Measurements from ENCODE around the gene CNIH3. TPM values are rescaled to one million over a fixed set of nuclear protein-coding genes. Genes with fewer than 3 reads are reported as not detected.

Gene CNIH3
- total RNA-seq, 5 donors from 2014 or later (not counting 1 experiment from before 2014, with no cell fraction given) = 2.3 to 3.6 (median 2.4) TPM

DNA sequence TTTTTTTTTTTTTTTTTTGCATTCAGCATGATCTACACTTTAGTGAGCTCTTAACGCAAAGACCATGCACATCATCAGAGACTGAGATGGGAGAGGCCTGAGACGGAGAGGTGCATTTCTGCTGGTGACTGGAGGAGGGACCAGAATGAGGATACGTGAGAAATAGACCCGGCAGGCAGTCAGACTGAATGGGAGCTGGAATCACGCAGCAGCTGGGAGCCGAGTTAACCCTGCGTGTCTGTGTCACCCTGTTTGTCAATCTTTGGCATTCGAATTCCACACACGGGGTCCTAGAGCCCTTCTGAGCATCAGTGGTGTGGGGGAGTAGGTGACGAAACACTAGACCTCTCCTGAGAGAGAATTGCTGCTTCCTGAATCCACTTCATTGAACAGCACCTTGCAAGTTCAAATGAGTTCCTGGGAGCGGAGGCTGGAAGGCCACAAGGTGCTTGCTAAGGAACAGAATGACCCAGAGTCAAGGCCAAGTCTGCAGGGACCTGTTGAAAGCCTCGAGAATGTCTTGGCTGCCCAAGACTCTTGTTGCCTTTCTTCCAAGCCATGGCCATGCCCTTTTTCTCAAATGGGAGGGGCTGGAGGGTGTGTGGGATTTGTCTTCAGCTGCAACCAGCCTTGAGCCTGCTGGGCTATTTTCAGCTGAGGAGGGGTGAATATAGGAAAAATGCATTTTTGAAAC, 123.3 kb downstream of the CNIH3 start:
- Histone ChIP-seq H3K4me3 (ENCODE audit: control insufficient read depth in 1 of 2, extremely low read depth in 1 of 2, low read length in 1 of 2) (no peak overlapping the region), H3K9me3 (no peaks in the 10 kb centered on the region), H3K27me3 (replicated peaks in 1 of 2; ENCODE audit: control insufficient read depth in 2 of 2, extremely low read depth in 1 of 2, insufficient read depth in 2 of 2, low read length in 1 of 2) (peaks cover 0 to 10% of the 10 kb centered on the region in 2 experiments), H3K36me3 (ENCODE audit: control insufficient read depth in 2 of 2, extremely low read depth in 1 of 2, insufficient read depth in 1 of 2, low read length in 1 of 2) (no peaks in the 10 kb centered on the region), H3K27ac (ENCODE audit: low read length) (no peak overlapping the region), H3K4me1 (ENCODE audit: control insufficient read depth in 1 of 2, extremely low read depth in 1 of 2, insufficient read depth in 2 of 2, low read length in 2 of 2) (peaks cover 8 to 11% of the 10 kb centered on the region in 2 experiments)
- no peak for ATAC-seq (replicated peaks in 1 of 4)
- ChIA-PET POLR2A (no interaction called here), CTCF (no interaction called here)
- DNase-seq = no peak
- no peaks in the 10 kb centered on the region for H3K9me3 Mint-ChIP-seq
- H3K4me3 Mint-ChIP-seq = no peak overlapping the region
- H3K4me1 Mint-ChIP-seq = peaks cover 8 to 15% (median 10%) of the 10 kb centered on the region in 3 donors
- 79% methylated on average over 11 of the region's 12 CpGs for WGBS (ENCODE audit: insufficient coverage)
- H3K27me3 Mint-ChIP-seq = peaks cover 4% of the 10 kb centered on the region in 2 donors
- H3K27ac Mint-ChIP-seq = no peak overlapping the region
- no peaks in the 10 kb centered on the region for H3K36me3 Mint-ChIP-seq

DNA sequence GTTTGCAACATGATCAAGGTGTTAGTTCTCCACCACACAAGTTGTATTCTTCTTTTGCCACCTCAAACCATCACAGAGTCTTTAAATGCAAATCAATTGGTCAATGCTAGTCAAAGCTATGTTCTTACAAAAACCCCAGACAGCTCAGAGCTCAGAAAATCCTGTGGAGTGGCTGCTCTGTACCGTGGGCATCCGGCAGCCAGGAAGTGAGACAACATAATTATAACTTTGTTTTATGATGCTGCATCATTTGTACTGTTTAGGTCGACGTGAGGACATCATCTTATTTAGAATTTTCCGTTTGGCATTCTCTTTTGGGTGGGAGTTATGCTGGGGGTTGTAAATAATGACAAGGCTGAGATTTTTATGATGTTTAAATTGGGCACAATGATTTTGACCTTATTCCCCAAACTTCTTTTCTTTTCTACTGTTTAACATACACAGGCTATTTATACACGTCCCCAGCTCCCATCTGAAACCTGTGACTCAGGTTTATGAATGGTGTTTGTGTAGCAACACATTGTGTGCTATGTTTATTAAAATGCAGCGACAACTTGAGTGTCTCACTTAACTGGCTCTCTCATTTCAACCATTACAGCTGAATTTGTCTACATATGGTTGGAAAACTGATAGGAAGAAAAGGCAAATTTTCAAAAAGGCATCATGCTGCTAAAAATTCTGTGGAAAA, 124.0 kb downstream of the CNIH3 start:
- Histone ChIP-seq H3K4me3 (ENCODE audit: control insufficient read depth in 1 of 2, extremely low read depth in 1 of 2, low read length in 1 of 2) (no peak overlapping the region), H3K9me3 (no peaks in the 10 kb centered on the region), H3K27ac (ENCODE audit: low read length) (no peak overlapping the region), H3K27me3 (replicated peaks in 1 of 2; ENCODE audit: control insufficient read depth in 2 of 2, extremely low read depth in 1 of 2, insufficient read depth in 2 of 2, low read length in 1 of 2) (peaks cover 0 to 5% of the 10 kb centered on the region in 2 experiments), H3K36me3 (ENCODE audit: control insufficient read depth in 2 of 2, extremely low read depth in 1 of 2, insufficient read depth in 1 of 2, low read length in 1 of 2) (no peaks in the 10 kb centered on the region), H3K4me1 (ENCODE audit: control insufficient read depth in 1 of 2, extremely low read depth in 1 of 2, insufficient read depth in 2 of 2, low read length in 2 of 2) (peaks cover 4 to 7% of the 10 kb centered on the region in 2 experiments)
- no CpG with 5 or more reads among the region's 7 CpGs for WGBS (ENCODE audit: insufficient coverage)
- peaks cover 4 to 10% (median 5%) of the 10 kb centered on the region in 3 donors for H3K4me1 Mint-ChIP-seq
- ChIA-PET CTCF (interaction anchor here in 1 of 2 donors (0.7 kb wide), 1 partner anchor 104 kb away, joined by 3 read pairs; no protein-coding TSS in a partner anchor), POLR2A (no interaction called here)
- H3K27ac Mint-ChIP-seq = no peak overlapping the region
- peaks cover 4 to 6% of the 10 kb centered on the region in 2 donors for H3K27me3 Mint-ChIP-seq
- no peaks in the 10 kb centered on the region for H3K9me3 Mint-ChIP-seq
- DNase-seq (no peak), ATAC-seq (replicated peaks in 1 of 4) (no peak)
- no peak overlapping the region for H3K4me3 Mint-ChIP-seq
- no peaks in the 10 kb centered on the region for H3K36me3 Mint-ChIP-seq

DNA sequence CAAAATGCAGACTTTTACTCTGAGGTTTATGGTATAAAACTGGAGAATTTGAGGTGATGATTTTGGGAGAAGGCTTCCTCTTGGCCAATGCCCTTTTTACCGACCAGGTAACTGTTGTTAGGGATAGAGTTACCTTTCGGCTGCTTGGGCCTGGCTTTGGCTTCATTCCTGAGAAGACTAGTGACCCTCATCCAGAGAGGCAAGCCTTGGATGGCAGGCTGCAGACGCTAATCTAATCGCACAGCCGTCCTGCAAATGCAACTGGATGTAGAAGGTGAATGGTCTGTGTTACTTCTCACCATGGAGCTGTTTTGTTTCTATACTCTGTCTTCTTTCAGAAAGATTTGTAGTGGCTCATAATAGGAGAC, 124.6 kb downstream of the CNIH3 start:
- ChIA-PET POLR2A (no interaction called here), CTCF (interaction anchor here in 1 of 2 donors (0.7 kb wide), 1 partner anchor 105 kb away, joined by 3 read pairs; no protein-coding TSS in a partner anchor)
- Histone ChIP-seq H3K4me3 (ENCODE audit: control insufficient read depth in 1 of 2, extremely low read depth in 1 of 2, low read length in 1 of 2) (no peak overlapping the region), H3K36me3 (ENCODE audit: control insufficient read depth in 2 of 2, extremely low read depth in 1 of 2, insufficient read depth in 1 of 2, low read length in 1 of 2) (no peaks in the 10 kb centered on the region), H3K27me3 (replicated peaks in 1 of 2; ENCODE audit: control insufficient read depth in 2 of 2, extremely low read depth in 1 of 2, insufficient read depth in 2 of 2, low read length in 1 of 2) (peaks cover 0 to 3% of the 10 kb centered on the region in 2 experiments), H3K9me3 (no peaks in the 10 kb centered on the region), H3K4me1 (ENCODE audit: control insufficient read depth in 1 of 2, extremely low read depth in 1 of 2, insufficient read depth in 2 of 2, low read length in 2 of 2) (peaks cover 0 to 5% of the 10 kb centered on the region in 2 experiments), H3K27ac (ENCODE audit: low read length) (no peak overlapping the region)
- DNase-seq (no peak), ATAC-seq (replicated peaks in 1 of 4) (no peak)
- no CpG with 5 or more reads among the region's 5 CpGs for WGBS (ENCODE audit: insufficient coverage)
- H3K9me3 Mint-ChIP-seq = no peaks in the 10 kb centered on the region
- H3K27me3 Mint-ChIP-seq = peaks cover 4 to 7% of the 10 kb centered on the region in 2 donors
- no peak overlapping the region for H3K27ac Mint-ChIP-seq
- no peak overlapping the region for H3K4me3 Mint-ChIP-seq
- H3K36me3 Mint-ChIP-seq = no peaks in the 10 kb centered on the region
- H3K4me1 Mint-ChIP-seq = peaks cover 2 to 13% (median 8%) of the 10 kb centered on the region in 3 donors

DNA sequence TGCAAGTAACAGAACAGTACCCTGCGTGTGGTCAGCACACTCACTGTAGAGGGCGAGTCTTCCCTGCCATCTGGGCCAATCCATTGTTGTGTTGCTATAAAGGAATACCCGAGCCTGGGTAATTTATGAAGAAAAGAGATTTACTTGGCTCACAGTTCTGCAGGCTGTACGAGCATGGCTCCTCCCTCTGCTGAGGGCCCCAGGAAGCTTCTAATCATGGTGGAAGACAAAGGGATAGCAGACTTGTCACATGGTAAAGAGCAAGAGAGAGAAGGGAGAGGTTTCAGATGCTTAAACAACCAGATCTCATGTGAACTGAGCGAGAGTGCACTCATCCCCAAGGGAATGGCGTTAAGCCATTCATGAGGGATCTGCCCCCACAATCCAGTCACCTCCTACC, 126.2 kb downstream of the CNIH3 start:
- no peaks in the 10 kb centered on the region for H3K9me3 Mint-ChIP-seq
- H3K4me1 ChIP-seq (ENCODE audit: control insufficient read depth in 1 of 2, extremely low read depth in 1 of 2, insufficient read depth in 2 of 2, low read length in 2 of 2) = peaks cover 3 to 5% of the 10 kb centered on the region in 2 experiments
- no peaks in the 10 kb centered on the region for H3K36me3 ChIP-seq (ENCODE audit: control insufficient read depth in 2 of 2, extremely low read depth in 1 of 2, insufficient read depth in 1 of 2, low read length in 1 of 2)
- POLR2A ChIA-PET = no interaction called here
- no peaks in the 10 kb centered on the region for H3K9me3 ChIP-seq
- H3K36me3 Mint-ChIP-seq = no peaks in the 10 kb centered on the region
- peaks cover 2 to 22% (median 18%) of the 10 kb centered on the region in 3 donors for H3K4me1 Mint-ChIP-seq
- no peak overlapping the region for H3K4me3 Mint-ChIP-seq
- DNase-seq (no peak), ATAC-seq (replicated peaks in 1 of 4) (no peak)
- WGBS (ENCODE audit: insufficient coverage) = 100% methylated on average over 2 of the region's 6 CpGs
- CTCF ChIA-PET = no interaction called here
- peaks cover 0 to 3% of the 10 kb centered on the region in 2 experiments for H3K27me3 ChIP-seq (replicated peaks in 1 of 2; ENCODE audit: control insufficient read depth in 2 of 2, extremely low read depth in 1 of 2, insufficient read depth in 2 of 2, low read length in 1 of 2)
- no peak overlapping the region for H3K27ac ChIP-seq (ENCODE audit: low read length)
- H3K27ac Mint-ChIP-seq = no peak overlapping the region
- H3K4me3 ChIP-seq (ENCODE audit: control insufficient read depth in 1 of 2, extremely low read depth in 1 of 2, low read length in 1 of 2) = no peak overlapping the region
- peaks cover 4 to 8% of the 10 kb centered on the region in 2 donors for H3K27me3 Mint-ChIP-seq

DNA sequence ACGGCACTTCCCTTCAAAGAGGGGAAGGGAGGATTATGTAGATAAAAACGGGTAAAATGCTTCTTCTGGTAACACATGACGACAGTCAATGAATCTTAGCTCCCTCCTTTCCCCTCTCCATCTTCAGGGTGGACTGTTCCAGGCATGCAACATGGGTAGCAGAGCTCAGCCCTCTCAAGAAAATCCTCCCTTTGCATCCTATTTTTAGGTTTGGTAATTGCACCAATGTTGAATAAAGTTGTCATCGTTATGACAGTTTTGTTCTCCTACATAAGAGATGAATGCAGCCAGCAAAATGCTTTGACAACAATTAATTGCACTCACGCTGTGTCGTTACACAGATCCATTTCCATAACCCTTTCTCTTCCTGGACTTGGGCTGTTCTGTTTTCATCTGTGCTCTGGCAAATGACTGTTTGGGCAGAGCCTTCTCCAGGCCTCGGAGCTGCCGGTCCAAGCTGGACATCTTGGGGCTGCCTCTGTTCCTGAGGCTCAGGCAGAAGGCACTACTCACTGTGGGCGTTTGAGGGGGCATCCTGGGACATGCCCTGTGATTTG, 127.6 kb downstream of the CNIH3 start:
- H3K27me3 ChIP-seq (replicated peaks in 1 of 2; ENCODE audit: control insufficient read depth in 2 of 2, extremely low read depth in 1 of 2, insufficient read depth in 2 of 2, low read length in 1 of 2) = peaks cover 0 to 8% of the 10 kb centered on the region in 2 experiments
- Mint-ChIP-seq H3K4me1 (peaks cover 2 to 22% (median 18%) of the 10 kb centered on the region in 3 donors), H3K27me3 (peaks cover 4 to 7% of the 10 kb centered on the region in 2 donors), H3K9me3 (no peaks in the 10 kb centered on the region), H3K36me3 (no peaks in the 10 kb centered on the region), H3K4me3 (no peak overlapping the region), H3K27ac (no peak overlapping the region)
- POLR2A ChIA-PET = interaction anchor here in 1 of 2 donors (0.6 kb wide), 1 partner anchor 9 kb away, joined by 10 read pairs; no protein-coding TSS in a partner anchor
- no peak overlapping the region for H3K4me3 ChIP-seq (ENCODE audit: control insufficient read depth in 1 of 2, extremely low read depth in 1 of 2, low read length in 1 of 2)
- H3K4me1 ChIP-seq (ENCODE audit: control insufficient read depth in 1 of 2, extremely low read depth in 1 of 2, insufficient read depth in 2 of 2, low read length in 2 of 2) = peaks cover 3 to 5% of the 10 kb centered on the region in 2 experiments
- no peak overlapping the region for H3K27ac ChIP-seq (ENCODE audit: low read length)
- DNase-seq = no peak
- ATAC-seq (replicated peaks in 1 of 4) = no peak
- no peaks in the 10 kb centered on the region for H3K9me3 ChIP-seq
- WGBS (ENCODE audit: insufficient coverage) = 98% methylated on average over 4 of the region's 9 CpGs
- no peaks in the 10 kb centered on the region for H3K36me3 ChIP-seq (ENCODE audit: control insufficient read depth in 2 of 2, extremely low read depth in 1 of 2, insufficient read depth in 1 of 2, low read length in 1 of 2)
- CTCF ChIA-PET = no interaction called here

DNA sequence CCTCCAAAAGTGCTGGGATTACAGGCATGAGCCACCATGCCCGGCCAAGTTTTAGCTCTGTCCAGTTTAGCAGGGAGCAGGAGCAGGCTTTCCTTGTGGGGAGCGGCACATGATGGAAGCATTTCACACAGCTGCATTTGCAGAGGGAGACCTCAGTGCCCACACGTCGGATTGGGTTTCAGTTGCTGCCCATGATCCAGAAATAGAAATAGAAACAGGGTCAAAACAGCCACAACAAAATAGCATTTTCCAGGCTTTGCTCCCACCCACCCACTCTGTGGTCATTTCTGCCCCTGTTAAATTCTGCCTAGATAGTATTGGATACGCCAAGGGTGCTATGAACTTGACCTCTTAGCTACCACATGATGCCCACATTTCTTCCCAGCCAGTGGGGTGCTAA, 128.4 kb downstream of the CNIH3 start:
- DNase-seq = no peak
- H3K27me3 Mint-ChIP-seq = peaks cover 4 to 11% of the 10 kb centered on the region in 2 donors
- ChIA-PET POLR2A (no interaction called here), CTCF (no interaction called here)
- no peak overlapping the region for H3K4me3 Mint-ChIP-seq
- Histone ChIP-seq H3K27me3 (replicated peaks in 1 of 2; ENCODE audit: control insufficient read depth in 2 of 2, extremely low read depth in 1 of 2, insufficient read depth in 2 of 2, low read length in 1 of 2) (peaks cover 0 to 8% of the 10 kb centered on the region in 2 experiments), H3K9me3 (no peaks in the 10 kb centered on the region), H3K4me1 (ENCODE audit: control insufficient read depth in 1 of 2, extremely low read depth in 1 of 2, insufficient read depth in 2 of 2, low read length in 2 of 2) (peaks cover 3 to 5% of the 10 kb centered on the region in 2 experiments), H3K27ac (ENCODE audit: low read length) (no peak overlapping the region), H3K36me3 (ENCODE audit: control insufficient read depth in 2 of 2, extremely low read depth in 1 of 2, insufficient read depth in 1 of 2, low read length in 1 of 2) (no peaks in the 10 kb centered on the region), H3K4me3 (ENCODE audit: control insufficient read depth in 1 of 2, extremely low read depth in 1 of 2, low read length in 1 of 2) (no peak overlapping the region)
- H3K27ac Mint-ChIP-seq = no peak overlapping the region
- H3K4me1 Mint-ChIP-seq = peaks cover 2 to 22% (median 18%) of the 10 kb centered on the region in 3 donors
- H3K9me3 Mint-ChIP-seq = no peaks in the 10 kb centered on the region
- WGBS (ENCODE audit: insufficient coverage) = 40% methylated on average over 4 of the region's 5 CpGs
- no peak for ATAC-seq (replicated peaks in 1 of 4)
- H3K36me3 Mint-ChIP-seq = no peaks in the 10 kb centered on the region

All from T-cell (primary cell).